Measurements from ENCODE around the gene C3. TPM values are rescaled to one million over a fixed set of nuclear protein-coding genes. Genes with fewer than 3 reads are reported as not detected.

The C3 gene
- polyA plus RNA-seq, 1 donor (not counting 4 experiments of a cell fraction or from before 2014, with no cell fraction given) = 10.7 TPM

GRCh38 chr19:6692027-6692426 lies 28.4 kb downstream of the C3 start:
- dilution Hi-C loops (cut with MboI; ENCODE audit: extremely low pct_ligation_motif_present, low sequenced_read_pairs) = no loop called here
- H2AFZ ChIP-seq (ENCODE audit: control insufficient read depth, low read length) = no peak overlapping the region
- no peaks in the 10 kb centered on the region for H3K9me1 ChIP-seq (ENCODE audit: control insufficient read depth, extremely low read depth, insufficient read depth, low read length)
- no peak overlapping the region for H3K27ac ChIP-seq (ENCODE audit: control insufficient read depth, insufficient read depth, low read length)
- H3K4me1 ChIP-seq (ENCODE audit: control insufficient read depth, extremely low read depth, insufficient read depth, low read length) = no peaks in the 10 kb centered on the region
- no peak overlapping the region for H3K4me2 ChIP-seq (ENCODE audit: control insufficient read depth, extremely low read depth, insufficient read depth, low read depth, low read length)
- no peaks in the 10 kb centered on the region for H3K27me3 ChIP-seq (ENCODE audit: control insufficient read depth, extremely low read depth, insufficient read depth, low read length)
- no peaks in the 10 kb centered on the region for H3K79me2 ChIP-seq (ENCODE audit: control insufficient read depth, insufficient read depth, low read length)
- no peak overlapping the region for H3K4me3 ChIP-seq (ENCODE audit: control insufficient read depth in 2 of 3, extremely low read depth in 1 of 3, insufficient read depth in 2 of 3, low read depth in 1 of 3, low read length in 3 of 3)
- TF ChIP-seq EZH2 (IDR thresholded peaks at IDR 0.05; ENCODE audit: low read length) (no peak), CTCF (optimal IDR thresholded peaks at IDR 0.05 in 1 of 3, IDR thresholded peaks at IDR 0.05 in 1 of 3, conservative IDR thresholded peaks at IDR 0.05 in 1 of 3; ENCODE audit: extremely low read depth in 1 of 3, insufficient read depth in 2 of 3, low read length in 3 of 3) (no peak)
- H3K36me3 ChIP-seq (ENCODE audit: control insufficient read depth in 2 of 2, extremely low read depth in 1 of 2, insufficient read depth in 2 of 2, low read length in 2 of 2) = no peaks in the 10 kb centered on the region
- no peaks in the 10 kb centered on the region for H3K9me3 ChIP-seq (ENCODE audit: control insufficient read depth, low read depth, low read length)
- no peak overlapping the region for H3K9ac ChIP-seq (ENCODE audit: control insufficient read depth, extremely low read depth, insufficient read depth, low read length)
- FAIRE-seq = no peak
- H4K20me1 ChIP-seq (ENCODE audit: control insufficient read depth, extremely low read depth, insufficient read depth, low read length) = no peaks in the 10 kb centered on the region
- DNase-seq (ENCODE audit: low read depth, low spot score) = no peak

GRCh38 chr19:6691342-6691741 lies 29.1 kb downstream of the C3 start:
- H3K9me1 ChIP-seq (ENCODE audit: control insufficient read depth, extremely low read depth, insufficient read depth, low read length) = no peaks in the 10 kb centered on the region
- H3K4me2 ChIP-seq (ENCODE audit: control insufficient read depth, extremely low read depth, insufficient read depth, low read depth, low read length) = no peak overlapping the region
- H3K36me3 ChIP-seq (ENCODE audit: control insufficient read depth in 2 of 2, extremely low read depth in 1 of 2, insufficient read depth in 2 of 2, low read length in 2 of 2) = no peaks in the 10 kb centered on the region
- dilution Hi-C loops (cut with MboI; ENCODE audit: extremely low pct_ligation_motif_present, low sequenced_read_pairs) = no loop called here
- H3K9ac ChIP-seq (ENCODE audit: control insufficient read depth, extremely low read depth, insufficient read depth, low read length) = no peak overlapping the region
- DNase-seq (ENCODE audit: low read depth, low spot score) (no peak), FAIRE-seq (no peak)
- H3K79me2 ChIP-seq (ENCODE audit: control insufficient read depth, insufficient read depth, low read length) = no peaks in the 10 kb centered on the region
- H3K4me3 ChIP-seq (ENCODE audit: control insufficient read depth in 2 of 3, extremely low read depth in 1 of 3, insufficient read depth in 2 of 3, low read depth in 1 of 3, low read length in 3 of 3) = no peak overlapping the region
- H3K27me3 ChIP-seq (ENCODE audit: control insufficient read depth, extremely low read depth, insufficient read depth, low read length) = no peaks in the 10 kb centered on the region
- no peak overlapping the region for H2AFZ ChIP-seq (ENCODE audit: control insufficient read depth, low read length)
- TF ChIP-seq EZH2 (IDR thresholded peaks at IDR 0.05; ENCODE audit: low read length) (no peak), CTCF (optimal IDR thresholded peaks at IDR 0.05 in 1 of 3, IDR thresholded peaks at IDR 0.05 in 1 of 3, conservative IDR thresholded peaks at IDR 0.05 in 1 of 3; ENCODE audit: extremely low read depth in 1 of 3, insufficient read depth in 2 of 3, low read length in 3 of 3) (no peak)
- no peaks in the 10 kb centered on the region for H3K9me3 ChIP-seq (ENCODE audit: control insufficient read depth, low read depth, low read length)
- H3K27ac ChIP-seq (ENCODE audit: control insufficient read depth, insufficient read depth, low read length) = no peak overlapping the region
- H4K20me1 ChIP-seq (ENCODE audit: control insufficient read depth, extremely low read depth, insufficient read depth, low read length) = no peaks in the 10 kb centered on the region
- H3K4me1 ChIP-seq (ENCODE audit: control insufficient read depth, extremely low read depth, insufficient read depth, low read length) = no peaks in the 10 kb centered on the region

Data from keratinocyte (primary cell).